HG03095 (cell line): Measurements from ENCODE around the gene SLC30A4.
"Not testable (repeated sequence)": the region's sequence is repeated elsewhere in the genome, so short reads cannot be mapped to it uniquely, and the experiment has no call there.

Experiments
- ATAC-seq: cut with Tn5 transposase; IDR thresholded peaks from one replicate; pipeline ENCODE4 v1.9.1; 2021; ENCODE audit warnings: moderate library complexity; ENCODE audit not compliant: unreplicated experiment

The SLC30A4 gene, protein sequence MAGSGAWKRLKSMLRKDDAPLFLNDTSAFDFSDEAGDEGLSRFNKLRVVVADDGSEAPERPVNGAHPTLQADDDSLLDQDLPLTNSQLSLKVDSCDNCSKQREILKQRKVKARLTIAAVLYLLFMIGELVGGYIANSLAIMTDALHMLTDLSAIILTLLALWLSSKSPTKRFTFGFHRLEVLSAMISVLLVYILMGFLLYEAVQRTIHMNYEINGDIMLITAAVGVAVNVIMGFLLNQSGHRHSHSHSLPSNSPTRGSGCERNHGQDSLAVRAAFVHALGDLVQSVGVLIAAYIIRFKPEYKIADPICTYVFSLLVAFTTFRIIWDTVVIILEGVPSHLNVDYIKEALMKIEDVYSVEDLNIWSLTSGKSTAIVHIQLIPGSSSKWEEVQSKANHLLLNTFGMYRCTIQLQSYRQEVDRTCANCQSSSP

DNA sequence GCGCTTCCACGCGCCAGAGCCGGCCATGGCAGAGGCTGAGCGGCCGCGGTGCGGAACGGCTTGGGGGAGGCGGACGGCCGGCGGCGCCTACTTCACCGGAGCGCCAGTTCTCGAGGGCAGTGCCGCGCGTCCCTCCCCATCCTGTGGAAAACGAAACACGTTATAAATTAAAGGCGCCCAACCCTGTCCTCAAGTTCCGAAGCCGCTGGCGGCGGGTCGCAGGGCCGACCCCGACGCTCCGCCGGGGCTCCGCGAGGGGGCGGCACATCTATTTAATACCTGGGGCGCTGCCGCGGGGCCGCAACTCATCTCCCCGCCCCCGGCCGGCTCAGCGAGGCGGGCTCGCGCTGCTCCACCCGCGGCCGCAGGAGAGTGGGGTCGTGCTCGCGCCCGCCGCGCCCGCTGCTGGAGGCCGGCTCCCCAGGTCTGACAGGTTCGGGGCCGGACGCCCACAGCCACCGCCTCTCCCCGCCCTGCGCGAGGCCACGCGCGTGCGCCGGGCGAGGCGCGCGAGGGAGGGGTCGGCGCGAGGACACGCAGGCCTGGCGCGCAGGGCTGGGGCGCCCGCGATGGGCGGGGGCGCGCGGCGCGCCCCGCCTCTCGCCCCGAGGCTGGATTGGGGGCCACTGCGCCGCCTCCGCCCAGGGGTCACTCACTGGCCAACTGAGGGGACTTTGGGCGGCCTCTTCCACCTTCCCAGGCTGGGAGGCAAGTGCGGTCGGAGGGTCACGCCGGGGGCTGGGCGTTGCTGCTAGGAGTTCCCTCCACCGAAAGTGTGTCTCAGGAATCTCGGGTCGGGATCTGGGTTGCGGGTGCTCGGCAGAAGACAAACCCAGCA lies at the start of gene SLC30A4:
SLC30A4 (minus strand) TSS at position 428 of the 838 bp plus-strand sequence; CDS start at position 27, 401 bp downstream.
- ATAC-seq: peak; percentile 59

DNA sequence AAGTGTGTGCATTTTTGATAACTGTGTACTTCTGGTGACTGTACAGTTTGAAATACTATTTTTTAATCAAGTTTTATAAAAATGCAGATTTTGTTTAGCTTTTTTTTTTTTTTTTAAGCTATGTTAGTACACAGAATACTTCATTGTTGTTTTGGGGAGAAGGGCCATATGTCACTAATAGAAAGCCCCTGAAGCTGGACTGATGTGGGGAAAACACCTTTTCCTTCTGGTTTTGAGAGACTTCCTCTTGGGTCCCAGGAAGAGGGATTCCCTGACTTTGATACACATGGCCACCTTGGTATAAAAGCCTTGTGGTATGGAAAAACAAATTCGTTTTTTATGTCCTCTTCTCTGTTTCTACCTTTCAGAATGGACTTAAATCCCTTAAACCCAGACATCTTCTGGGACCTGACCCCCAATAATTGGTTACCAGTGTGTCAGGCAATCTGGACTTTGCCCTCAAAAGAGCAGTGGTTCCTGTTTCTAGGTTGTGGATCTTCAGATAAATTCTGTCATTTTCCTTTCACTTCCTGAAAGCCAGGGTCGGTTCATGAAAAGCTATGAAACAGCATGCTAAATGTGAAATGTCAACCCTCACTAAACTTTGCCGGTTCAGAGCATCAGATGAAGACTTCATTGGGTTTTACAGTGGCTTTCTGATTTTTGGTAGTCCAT lies 33.5 kb upstream of the SLC30A4 start:
- no peak for ATAC-seq

DNA sequence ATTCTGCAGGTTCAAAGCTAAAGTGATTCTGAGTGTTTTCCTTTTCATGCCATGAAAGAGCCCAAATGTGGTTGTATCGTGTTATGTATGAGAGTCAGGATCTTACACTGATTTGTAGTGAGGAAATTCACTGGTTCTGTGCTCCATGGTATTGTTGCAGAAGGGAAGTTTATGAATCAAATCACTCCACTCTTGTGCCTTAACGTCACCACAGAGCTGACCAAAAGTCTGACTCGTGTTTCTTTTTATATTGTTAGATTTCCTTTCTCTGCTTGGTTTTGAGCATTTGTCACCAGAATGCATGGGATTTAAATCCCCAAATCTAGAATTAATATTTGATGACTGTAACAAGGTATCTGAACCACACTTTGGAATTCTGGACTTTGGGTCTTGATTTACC lies 29.1 kb upstream of the SLC30A4 start:
- ATAC-seq: no peak

DNA sequence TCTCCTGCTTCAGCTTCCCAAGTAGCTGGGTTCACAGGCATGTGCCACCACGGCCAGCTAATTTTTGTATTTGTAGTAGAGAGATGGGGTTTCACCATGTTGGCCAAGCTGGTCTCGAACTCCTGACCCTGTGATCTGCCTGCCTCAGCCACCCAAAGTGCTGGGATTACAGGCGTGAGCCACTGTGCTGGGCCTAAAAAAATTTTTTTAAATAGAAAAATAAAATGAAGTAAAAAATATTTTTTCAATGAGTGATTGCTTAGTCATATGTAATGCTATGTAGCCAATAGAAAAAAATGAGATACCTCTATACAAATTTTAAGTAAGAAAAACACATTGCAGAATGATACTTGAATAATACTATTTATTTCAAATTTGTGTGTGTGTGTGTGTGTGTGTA lies 27.9 kb upstream of the SLC30A4 start:
- no peak for ATAC-seq

DNA sequence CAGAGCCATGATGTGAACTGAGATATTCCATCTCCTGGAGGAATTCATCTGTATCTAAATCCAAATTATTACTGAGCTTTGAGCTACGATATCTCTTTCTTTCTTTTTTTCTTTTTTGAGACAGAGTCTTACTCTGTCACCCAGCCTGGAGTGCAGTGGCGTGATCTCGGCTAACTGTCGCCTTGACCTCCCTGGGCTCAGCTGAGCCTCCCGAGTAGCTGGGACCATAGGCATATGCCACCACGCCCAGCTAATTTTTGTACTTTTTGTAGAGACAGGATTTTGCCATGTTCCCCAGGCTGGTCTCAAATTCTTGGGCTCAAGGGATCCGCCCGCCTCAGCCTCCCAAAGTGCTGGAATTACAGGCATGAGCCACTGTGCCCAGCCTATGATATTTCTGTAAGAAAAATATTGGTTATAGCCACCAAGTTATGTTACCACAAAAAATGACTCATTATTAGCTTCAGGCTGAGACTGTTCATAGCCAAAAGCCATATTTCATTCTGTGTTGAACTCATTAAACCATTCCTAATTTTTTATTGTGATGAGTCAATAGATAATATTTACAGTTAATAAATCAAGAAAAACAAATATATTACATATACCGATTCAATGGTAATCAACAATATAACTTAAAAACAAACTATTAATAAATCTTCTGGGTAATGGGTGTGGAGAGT lies 27.1 kb upstream of the SLC30A4 start:
- ATAC-seq: no peak

DNA sequence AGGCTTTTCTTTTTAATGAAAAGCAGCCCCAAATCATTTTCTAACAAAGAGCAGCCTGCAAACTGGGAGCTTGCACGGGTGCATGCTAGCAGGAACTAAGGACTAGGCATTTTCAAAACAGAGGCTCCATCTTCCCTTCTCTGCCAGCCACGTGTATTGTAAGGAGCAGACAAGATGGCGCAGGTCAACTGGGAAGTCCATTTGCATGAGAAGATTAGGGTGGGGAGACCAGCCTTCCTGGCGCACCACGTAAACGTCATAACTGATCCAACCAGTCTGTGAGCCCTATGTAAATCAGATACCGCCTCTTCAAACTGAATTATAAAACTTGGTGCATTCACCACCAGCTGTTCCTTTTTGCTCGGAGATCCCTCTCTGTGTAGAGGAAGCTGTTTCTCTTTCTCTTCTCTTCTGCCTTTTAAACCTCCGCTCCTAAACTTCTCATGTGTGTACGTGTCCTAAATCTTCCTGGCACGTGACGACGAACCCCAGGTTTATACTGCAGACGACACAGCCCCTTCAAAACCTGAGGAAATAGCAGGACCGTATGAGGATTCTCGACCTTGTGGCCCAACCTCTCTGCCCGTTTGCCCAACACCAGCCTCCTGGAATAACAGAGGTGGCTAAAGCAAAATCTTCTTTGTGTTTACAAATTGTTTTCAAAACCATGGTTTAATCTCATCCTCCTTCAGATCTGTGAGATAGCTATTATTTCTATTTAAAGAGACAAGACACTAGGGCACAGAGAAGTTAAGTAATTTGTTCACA lies 26.4 kb upstream of the SLC30A4 start:
- ATAC-seq: no peak

DNA sequence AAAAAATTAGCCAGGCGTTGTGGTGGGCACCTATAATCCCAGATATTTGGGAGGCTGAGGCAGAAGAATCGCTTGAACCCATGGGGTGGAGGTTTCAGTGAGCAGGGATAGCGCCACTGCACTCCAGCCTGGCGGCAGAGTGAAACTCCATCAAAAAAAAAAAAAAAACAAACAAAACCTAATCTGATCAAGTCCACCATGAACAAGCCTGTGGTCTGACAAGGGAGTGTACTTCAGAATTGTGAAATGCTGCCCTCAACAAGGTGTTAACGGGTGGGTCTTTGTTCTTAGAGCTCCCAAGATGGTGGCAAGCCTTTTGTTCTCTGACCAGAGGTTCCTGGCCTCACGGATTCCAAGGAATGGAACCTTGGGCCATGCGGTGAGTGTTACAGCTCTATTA lies 24.2 kb upstream of the SLC30A4 start:
- no peak for ATAC-seq

DNA sequence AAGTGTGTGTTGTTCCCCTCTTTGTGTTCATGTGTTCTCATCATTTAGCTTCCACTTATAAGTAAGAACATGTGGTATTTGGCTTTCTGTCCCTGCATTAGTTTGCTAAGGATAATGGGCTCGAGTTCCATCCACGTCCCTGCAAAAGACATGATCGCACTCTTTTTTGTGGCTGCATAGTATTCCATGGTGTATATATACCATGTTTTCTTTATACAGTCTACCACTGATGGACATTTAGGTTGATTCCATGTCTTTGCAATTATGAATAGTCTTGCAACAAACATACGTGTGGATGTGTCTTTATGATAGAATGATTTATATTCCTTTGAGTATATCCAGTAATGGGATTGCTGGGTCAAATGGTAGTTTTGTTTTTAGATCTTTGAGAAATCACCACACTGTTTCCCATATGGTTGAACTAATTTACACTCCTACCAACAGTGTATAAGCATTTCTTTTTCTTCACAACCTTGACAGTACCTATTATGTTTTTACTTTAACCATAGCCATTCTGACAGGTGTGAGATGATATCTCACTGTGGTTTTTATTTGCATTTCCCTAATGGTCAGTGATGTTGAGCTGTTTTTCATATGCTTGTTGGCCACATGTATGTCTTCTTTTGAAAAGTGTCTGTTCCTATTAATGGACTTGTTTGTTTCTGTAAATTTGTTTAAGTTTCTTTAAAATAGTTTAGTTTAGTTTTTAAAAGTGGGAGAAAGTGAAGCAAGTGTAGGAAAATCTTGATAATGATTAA lies 21.9 kb upstream of the SLC30A4 start:
- ATAC-seq: no peak

GRCh38 chr15:45543051-45543450 lies 20.5 kb upstream of the SLC30A4 start:
- ATAC-seq: no peak

DNA sequence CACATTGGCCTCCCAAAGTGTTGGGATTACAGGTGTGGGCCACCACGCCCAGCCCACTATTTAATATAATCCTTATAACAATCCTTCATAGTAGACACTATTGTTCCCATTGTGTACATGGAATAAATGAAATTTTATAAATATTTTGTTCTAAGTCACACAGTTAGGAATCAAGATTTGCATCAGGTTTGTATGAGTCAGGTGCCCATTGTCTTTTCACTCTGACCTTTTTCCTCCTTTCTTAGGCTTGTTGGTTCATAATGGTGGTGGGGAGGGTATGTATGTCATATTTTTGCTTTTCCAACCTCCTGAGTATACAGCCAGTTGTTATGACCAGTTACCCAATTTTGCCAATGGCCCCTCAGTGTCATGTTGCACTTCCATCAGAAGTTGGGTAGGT lies 18.0 kb upstream of the SLC30A4 start:
- no peak for ATAC-seq

DNA sequence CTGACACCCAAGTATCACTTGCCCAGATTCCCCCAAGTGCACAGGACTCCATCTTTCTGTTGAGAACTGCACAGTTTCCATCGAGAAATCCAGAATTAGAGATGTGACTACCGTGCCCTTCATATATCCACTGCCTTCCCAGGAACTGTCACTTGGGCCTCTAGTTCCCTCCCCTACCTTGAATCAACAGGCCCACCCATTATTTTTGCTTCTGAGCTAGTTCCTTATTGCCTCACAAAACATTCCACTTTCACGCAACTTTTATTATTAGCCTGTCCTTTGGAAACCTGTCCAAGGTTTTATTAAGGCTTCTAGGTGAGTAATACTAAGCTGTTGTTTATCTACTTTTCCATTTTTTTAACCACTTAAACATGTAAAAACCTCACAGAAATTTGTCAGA lies 17.1 kb upstream of the SLC30A4 start:
- ATAC-seq: no peak

DNA sequence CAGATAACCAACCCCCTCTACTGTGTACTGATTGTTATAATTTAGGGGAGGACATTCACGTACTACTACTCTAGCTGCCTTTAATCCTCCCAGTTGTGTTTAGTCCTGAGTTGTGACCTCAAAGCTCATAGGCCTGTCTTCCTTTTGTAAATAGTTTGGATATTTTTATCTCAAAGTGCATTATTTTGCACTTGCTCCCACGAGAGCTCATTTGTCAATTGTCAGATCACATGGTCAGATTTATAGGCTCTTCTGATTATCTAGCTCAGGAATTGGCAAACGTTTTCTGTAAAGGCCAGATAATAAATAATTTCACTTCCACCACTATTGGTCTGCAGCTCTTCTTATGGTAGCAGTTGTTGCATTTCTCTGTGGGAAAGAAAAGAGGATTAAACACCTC lies 14.4 kb upstream of the SLC30A4 start:
- ATAC-seq: no peak

DNA sequence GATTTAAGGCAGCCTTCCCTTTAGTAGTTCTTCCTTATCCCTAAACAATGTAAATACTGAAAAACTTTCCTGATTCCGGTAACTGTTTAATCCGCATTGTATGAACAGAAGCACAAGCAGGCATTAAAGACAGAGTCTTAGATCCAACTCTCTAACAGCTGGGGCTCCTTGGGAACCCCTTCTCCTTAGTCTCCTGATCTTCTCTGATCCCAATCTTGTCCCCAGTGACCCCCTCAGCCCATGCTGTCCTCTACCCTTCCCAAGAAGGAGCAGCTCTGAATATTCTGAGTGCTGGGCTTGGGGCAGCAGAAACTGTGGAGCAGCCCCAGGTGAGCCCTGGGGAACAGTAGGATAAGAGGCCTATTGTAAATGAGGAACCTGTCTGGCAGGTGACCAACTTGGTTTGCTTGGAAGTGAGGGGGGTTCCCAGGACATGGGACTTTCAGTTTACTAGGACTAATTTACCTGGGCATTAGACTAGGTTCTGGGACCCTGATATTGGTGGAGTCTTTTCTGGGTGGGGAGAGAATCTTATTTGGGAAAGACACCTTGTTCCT lies 13.0 kb upstream of the SLC30A4 start:
- ATAC-seq: no peak

- no peak for ATAC-seq
Observed at GRCh38 chr15:45534821-45535220, 12.3 kb upstream of the SLC30A4 start.

DNA sequence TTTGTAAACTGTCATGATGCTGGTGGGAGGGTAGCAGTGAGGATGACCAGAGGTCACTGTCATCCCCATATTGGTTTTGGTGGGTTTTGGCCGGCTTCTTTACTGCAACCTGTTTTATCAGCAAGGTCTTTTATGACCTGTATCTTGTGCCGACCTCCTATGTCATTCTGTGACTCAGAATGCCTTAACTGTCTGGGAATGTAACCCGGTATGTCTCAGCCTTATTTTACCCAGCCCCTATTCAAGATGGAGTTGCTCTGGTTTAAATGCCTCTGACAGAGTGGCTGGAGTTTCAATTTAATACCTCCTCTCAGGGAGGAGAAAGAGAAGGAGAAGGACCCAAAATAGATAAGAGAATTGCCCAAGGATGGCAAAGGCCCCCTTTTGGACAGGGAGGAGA lies 10.3 kb upstream of the SLC30A4 start:
- not testable (repeated sequence) for ATAC-seq

DNA sequence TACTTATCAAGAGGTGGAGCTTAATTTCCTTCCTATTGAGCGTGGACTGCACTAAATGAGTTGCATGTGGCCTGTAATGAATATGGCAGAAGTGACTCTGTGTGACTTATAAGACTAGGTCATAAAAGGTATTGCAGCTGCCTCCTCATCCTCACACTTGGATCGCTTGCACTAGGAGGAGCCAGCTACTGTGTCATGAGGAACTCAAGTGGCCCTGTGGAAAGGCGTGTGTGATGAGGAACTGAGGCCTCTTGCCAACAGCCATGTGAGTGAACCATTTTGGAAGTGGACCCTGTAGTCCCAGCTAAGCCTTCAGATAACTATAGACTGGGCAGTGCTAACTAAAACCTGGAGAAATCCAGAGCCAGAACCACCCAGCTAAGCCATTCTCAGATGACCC lies 7.1 kb upstream of the SLC30A4 start:
- ATAC-seq: no peak

- no peak for ATAC-seq
Observed at GRCh38 chr15:45527086-45527485, 4.5 kb upstream of the SLC30A4 start.

GRCh38 chr15:45523166-45523460 lies 558 bp upstream of the SLC30A4 start:
- ATAC-seq: no peak

DNA sequence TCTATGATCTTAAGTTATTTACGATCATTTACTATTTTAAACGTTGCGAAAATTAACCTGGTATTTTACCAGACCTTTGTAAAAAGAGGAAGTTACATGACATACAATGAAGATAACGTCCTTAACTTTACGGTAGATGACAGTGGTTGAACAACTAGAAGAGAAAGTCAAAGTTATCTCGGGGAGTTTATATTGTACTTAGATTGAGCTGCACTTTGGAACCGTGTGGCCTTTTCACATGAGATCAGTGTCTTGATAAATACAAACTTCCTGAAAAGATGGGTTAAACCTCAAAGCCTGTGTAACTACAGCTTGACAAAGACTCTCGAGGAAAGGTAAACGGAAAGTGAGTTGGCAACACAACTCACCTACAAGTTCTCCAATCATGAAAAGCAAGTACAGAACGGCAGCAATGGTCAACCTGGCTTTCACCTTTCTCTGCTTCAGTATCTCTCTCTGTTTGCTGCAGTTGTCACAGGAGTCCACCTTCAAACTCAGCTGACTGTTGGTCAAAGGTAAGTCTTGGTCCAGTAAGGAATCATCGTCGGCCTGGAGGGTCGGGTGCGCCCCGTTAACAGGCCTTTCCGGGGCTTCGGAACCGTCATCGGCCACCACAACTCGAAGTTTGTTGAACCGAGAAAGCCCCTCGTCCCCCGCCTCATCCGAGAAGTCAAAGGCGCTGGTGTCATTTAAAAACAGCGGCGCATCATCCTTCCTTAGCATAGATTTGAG lies 793 bp downstream of the SLC30A4 start:
- no peak for ATAC-seq
